Thoracic aorta (tissue), 2 donors: ENCODE measurements around the gene FAM13A. TPM values are rescaled to one million over a fixed set of nuclear protein-coding genes. Genes with fewer than 3 reads are reported as not detected.
"Not testable (repeated sequence)": the region's sequence is repeated elsewhere in the genome, so short reads cannot be mapped to it uniquely, and the experiment has no call there.

Experiments used
- ATAC-seq: fragments of 150-250 bp; one replicate; pipeline ENCODE4 v1.8.0; 2017; ENCODE audit warnings: low read depth; ENCODE audit not compliant: insufficient number of reproducible peaks, low FRiP score
- DNase-seq: peaks from one replicate; pipeline ENCODE4 v3.0.0-alpha.2; 2020; ENCODE audit warnings: low spot score
- H3K27ac ChIP-seq, 2 donors: fragments of 200-600 bp; sonication (generic); 1 replicate in 1 of 2; 2 replicates in 1 of 2; pipeline ENCODE4 v1.5.1; 2016; ENCODE audit warnings: mild to moderate bottlenecking in 2 of 2, moderate library complexity in 2 of 2
- H3K27me3 ChIP-seq: fragments of 200-600 bp; sonication (generic); replicated peaks from 2 replicates; pipeline ENCODE4 v1.6.0; 2016; ENCODE audit warnings: mild to moderate bottlenecking; ENCODE audit not compliant: insufficient read depth
- H3K36me3 ChIP-seq: fragments of 200-600 bp; sonication (generic); one replicate; pipeline ENCODE4 v1.5.1; 2016
- H3K4me1 ChIP-seq, 2 donors: fragments of 200-600 bp; sonication (generic); 1 replicate in 1 of 2; 2 replicates in 1 of 2; pipeline versions ENCODE4 v1.5.1 to v1.6.0; 2016; ENCODE audit warnings: low read depth in 2 of 2, mild to moderate bottlenecking in 1 of 2; ENCODE audit not compliant: control insufficient read depth in 1 of 2
- H3K4me3 ChIP-seq: fragments of 200-600 bp; sonication (generic); 2 replicates; pipeline ENCODE4 v1.5.1; 2016; ENCODE audit warnings: mild to moderate bottlenecking
- H3K9me3 ChIP-seq: fragments of 200-600 bp; sonication (generic); 2 replicates; pipeline ENCODE4 v1.5.1; 2016
- total RNA-seq, 2 donors: library from RNA; depleted of rRNA; stranded (reverse); fragments of >200 nt; gene quantifications; one replicate each; pipeline versions ENCODE4 v1.1.0 to v1.2.3, GENCODE V29; 2016
- TF ChIP-seq, protein P1 (sequence below): fragments of 200-600 bp; sonication (generic); IDR thresholded peaks from one replicate; pipeline ENCODE4 v1.5.1; 2019; ENCODE audit warnings: antibody characterized with exemption

Gene FAM13A
- total RNA-seq, 2 donors from 2014 or later = 27.3 to 32.5 TPM

DNA sequence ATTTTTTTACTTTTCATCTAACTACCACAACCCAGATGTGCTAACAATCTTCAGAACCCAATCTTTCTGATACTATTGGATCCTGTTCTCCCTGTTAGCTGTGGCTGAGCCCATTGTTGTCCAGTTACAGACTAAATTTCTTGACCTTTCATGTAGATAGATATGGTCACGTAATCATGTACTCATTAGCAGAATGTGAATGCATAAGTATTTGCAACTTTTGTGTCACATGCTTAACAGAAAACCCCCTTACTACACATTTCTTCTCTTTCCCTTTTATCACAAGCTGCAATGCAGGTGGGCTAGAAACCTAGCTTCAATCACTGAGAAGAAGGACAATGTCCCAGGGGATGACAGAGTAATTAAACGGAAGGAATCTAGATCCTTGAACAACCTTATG lies 13.1 kb upstream of the FAM13A start:
- no peak overlapping the region for H3K4me3 ChIP-seq

DNA sequence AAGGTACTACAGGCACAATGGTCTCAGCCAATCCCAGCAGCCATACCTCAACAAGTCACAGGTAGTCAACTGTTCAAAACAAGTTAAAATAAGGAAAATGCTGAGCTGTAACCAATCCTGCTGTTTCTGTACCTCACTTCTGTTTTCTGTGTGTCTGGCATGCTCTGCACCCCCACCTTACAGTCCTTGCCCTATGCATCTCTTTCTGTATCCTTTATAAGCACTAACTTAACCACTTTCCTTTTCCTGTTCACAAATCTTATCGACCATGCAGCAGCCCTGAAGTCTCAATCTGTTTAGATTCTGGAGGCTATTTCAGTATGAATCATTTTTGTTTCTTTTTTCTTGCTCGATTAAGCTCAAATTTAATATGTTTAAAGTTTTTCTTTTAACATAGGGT lies 12.5 kb upstream of the FAM13A start:
- no peak overlapping the region for H3K4me3 ChIP-seq
- no peak overlapping the region for H3K27ac ChIP-seq
- no peaks in the 10 kb centered on the region for H3K36me3 ChIP-seq
- TF ChIP-seq, protein P1, sequence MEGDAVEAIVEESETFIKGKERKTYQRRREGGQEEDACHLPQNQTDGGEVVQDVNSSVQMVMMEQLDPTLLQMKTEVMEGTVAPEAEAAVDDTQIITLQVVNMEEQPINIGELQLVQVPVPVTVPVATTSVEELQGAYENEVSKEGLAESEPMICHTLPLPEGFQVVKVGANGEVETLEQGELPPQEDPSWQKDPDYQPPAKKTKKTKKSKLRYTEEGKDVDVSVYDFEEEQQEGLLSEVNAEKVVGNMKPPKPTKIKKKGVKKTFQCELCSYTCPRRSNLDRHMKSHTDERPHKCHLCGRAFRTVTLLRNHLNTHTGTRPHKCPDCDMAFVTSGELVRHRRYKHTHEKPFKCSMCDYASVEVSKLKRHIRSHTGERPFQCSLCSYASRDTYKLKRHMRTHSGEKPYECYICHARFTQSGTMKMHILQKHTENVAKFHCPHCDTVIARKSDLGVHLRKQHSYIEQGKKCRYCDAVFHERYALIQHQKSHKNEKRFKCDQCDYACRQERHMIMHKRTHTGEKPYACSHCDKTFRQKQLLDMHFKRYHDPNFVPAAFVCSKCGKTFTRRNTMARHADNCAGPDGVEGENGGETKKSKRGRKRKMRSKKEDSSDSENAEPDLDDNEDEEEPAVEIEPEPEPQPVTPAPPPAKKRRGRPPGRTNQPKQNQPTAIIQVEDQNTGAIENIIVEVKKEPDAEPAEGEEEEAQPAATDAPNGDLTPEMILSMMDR = no peak
- H3K27me3 ChIP-seq = no peaks in the 10 kb centered on the region
- DNase-seq (no peak), ATAC-seq (no peak)
- no peaks in the 10 kb centered on the region for H3K9me3 ChIP-seq
- no peaks in the 10 kb centered on the region for H3K4me1 ChIP-seq

More for the DNA sequence above, 13.1 kb upstream of the FAM13A start:
- Histone ChIP-seq H3K9me3 (no peaks in the 10 kb centered on the region), H3K27ac (no peak overlapping the region), H3K4me1 (no peaks in the 10 kb centered on the region), H3K27me3 (no peaks in the 10 kb centered on the region), H3K36me3 (no peaks in the 10 kb centered on the region)
- DNase-seq = no peak
- TF ChIP-seq, protein P1 = no peak
- no peak for ATAC-seq

DNA sequence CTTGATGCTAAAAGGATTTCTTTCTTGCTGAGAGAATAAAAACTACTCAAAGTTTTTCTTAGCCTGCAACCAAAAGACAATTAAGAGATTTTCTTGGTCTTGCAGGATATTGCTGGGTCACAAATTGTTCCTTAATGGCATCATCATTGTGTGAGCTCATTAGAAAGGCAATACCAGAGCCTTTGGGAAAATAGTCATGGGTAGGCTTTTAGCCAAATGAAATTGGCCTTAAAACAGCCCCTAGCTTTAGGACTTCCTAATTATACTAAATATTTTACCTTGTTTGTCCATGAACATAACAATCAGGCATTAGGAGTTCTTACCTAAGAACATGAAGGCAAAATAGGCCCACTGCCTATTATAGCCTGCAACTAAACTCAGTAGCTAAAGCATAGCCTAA lies 10.4 kb upstream of the FAM13A start:
- TF ChIP-seq, protein P1 = no peak
- no peaks in the 10 kb centered on the region for H3K36me3 ChIP-seq
- no peak overlapping the region for H3K27ac ChIP-seq
- H3K4me1 ChIP-seq = no peaks in the 10 kb centered on the region
- DNase-seq (no peak), ATAC-seq (no peak)
- H3K9me3 ChIP-seq = no peaks in the 10 kb centered on the region
- H3K27me3 ChIP-seq = no peaks in the 10 kb centered on the region
- H3K4me3 ChIP-seq = no peak overlapping the region

DNA sequence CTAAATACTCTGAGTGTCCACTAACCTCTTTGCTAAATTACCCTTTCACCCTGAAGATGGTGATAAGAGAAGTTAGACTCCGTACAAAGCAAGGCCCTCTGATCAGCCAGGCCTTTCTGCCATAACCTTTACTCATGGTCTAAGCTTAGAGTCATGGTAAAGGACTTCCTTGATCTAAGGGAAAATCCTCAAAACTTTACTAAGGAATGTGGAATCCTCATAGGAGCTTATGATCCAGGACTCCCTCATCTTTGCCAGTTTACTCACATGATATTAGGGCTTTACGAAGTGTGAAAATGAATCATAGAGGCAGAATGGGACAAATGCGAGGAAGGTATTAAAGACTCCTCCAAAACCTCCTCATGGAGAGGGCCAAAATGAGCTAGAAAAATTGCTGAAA lies 7.9 kb upstream of the FAM13A start:
- Histone ChIP-seq H3K4me1 (no peaks in the 10 kb centered on the region), H3K36me3 (no peaks in the 10 kb centered on the region), H3K4me3 (no peak overlapping the region), H3K27ac (no peak overlapping the region), H3K9me3 (no peaks in the 10 kb centered on the region), H3K27me3 (no peaks in the 10 kb centered on the region)
- TF ChIP-seq, protein P1 = no peak
- ATAC-seq = no peak
- DNase-seq = no peak

DNA sequence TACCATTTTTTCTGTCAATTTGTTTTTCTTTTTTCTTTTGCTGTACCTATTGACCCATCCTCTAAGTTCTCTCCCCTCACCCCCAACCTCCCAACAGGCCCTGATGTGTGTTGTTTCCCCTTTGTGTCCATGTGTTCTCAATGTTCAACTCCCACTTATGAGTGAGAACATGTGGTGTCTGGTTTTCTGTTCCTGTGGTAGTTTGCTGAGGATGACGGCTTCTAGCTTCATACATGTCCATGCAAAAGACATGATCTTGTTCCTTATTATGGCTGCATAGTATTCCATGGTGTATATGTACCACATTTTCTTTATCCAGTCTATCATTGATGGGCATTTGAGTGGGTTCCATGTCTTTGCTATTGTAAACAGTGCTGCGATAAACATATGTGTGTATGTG lies 859 bp upstream of the FAM13A start:
- not testable (repeated sequence) for ATAC-seq, H3K9me3 ChIP-seq, H3K36me3 ChIP-seq, DNase-seq, H3K27me3 ChIP-seq
- peaks cover 10 to 35% of the 10 kb centered on the region in 2 donors for H3K4me1 ChIP-seq
- H3K27ac ChIP-seq = peak overlapping the region in 1 of 2 donors; percentile 51
- peak overlapping the region; percentile 70 for H3K4me3 ChIP-seq

DNA sequence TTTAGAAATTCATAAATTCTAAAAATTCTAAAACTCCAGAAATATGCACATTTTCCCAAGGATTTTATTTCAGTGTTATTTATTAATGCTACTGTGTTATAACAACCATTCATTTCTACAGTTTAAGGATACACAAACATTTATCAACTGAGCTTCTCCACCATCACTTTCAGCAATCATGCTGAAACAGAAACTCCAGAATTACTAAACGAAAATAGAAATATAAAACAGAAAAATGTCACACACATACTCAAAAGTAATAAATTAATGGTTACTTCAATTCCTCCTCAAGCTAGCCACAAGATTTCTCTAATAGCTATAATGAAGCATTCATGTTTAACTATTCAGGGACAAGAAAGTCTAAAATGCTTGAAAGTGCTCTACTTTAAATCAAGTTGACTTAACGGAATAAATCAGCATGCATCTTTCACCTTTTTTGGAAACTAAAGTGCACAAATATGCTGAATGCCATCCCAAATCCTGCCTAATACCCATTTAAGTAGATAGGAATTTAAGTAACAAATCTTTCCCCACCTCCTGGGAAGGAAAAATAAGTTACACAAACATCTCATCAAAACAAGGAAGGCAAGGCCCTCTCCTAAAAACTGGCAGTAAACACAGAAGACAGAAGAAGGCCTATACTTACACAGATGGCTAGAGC lies 563 bp downstream of the FAM13A start:
- Histone ChIP-seq H3K4me3 (peak overlapping the region; percentile 70), H3K9me3 (no peaks in the 10 kb centered on the region), H3K36me3 (no peaks in the 10 kb centered on the region), H3K27ac (peak overlapping the region; percentile 51 to 55), H3K27me3 (no peaks in the 10 kb centered on the region), H3K4me1 (peaks cover 10 to 36% of the 10 kb centered on the region in 2 donors)
- DNase-seq = no peak
- peak; percentile 62 for ATAC-seq
- TF ChIP-seq, protein P1 = no peak
